Measurements from ENCODE around the gene TMEM41B.
A peak's percentile ranks its signal among the peaks of the same experiment; 100 is the strongest.
"Not testable (repeated sequence)": the region's sequence is repeated elsewhere in the genome, so short reads cannot be mapped to it uniquely, and the experiment has no call there.

The TMEM41B gene

GRCh38 chr11:9259981-9260837, 54.2 kb downstream of the TMEM41B start:
- DNase-seq, result no peak

- not testable (repeated sequence) for DNase-seq
Measured at GRCh38 chr11:9258279-9258678, 56.1 kb downstream of the TMEM41B start.

- no peak for DNase-seq
Measured at GRCh38 chr11:9254416-9254815, 60.0 kb downstream of the TMEM41B start.

GRCh38 chr11:9253086-9253485, 61.3 kb downstream of the TMEM41B start:
- no peak for DNase-seq

- DNase-seq, result no peak
Measured at GRCh38 chr11:9251311-9251710, 63.1 kb downstream of the TMEM41B start.

GRCh38 chr11:9250139-9250582, 64.2 kb downstream of the TMEM41B start:
- peak; percentile 20 to 43 for DNase-seq

DNA sequence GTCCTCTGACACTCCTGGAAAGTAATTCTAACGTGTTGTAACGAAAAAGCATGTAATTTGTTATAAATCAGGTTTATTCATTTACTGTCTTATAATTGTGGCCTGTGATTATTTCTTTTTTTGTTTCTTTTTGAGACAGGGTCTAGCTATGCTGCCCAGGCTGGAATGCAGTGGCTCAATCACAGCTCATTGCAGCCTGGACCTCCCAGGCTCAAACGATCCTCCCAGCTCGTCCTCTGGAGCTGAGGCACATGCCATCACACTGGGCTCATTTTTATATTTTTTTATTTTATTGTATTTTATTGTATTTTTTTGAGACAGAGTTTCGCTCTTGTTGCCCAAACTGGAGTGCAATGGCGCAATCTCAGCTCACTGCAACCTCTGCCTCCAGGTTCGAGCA, 65.1 kb downstream of the TMEM41B start:
- no peak for DNase-seq

GRCh38 chr11:9247863-9248262, 66.5 kb downstream of the TMEM41B start:
- DNase-seq, result no peak

DNA sequence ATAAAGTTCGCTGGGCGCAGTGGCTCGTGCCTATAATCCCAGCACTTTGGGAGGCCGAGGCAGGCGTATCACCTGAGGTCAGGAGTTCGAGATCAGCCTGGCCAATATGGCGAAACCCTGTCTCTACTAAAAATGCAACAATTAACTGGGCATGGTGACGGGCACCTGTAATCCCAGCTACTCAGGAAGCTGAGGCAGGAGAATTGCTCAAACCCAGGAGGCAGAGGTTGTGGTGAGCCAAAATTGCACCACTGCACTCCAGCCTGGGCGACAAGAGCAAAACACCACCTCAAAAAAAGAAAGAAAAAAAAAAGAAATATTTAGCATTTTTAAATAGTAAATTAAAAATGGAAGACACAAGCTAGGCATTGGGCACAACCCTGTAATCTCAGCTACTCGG, 78.2 kb downstream of the TMEM41B start:
- not testable (repeated sequence) for DNase-seq

- no peak for DNase-seq
Measured at GRCh38 chr11:9232482-9232881, 81.9 kb downstream of the TMEM41B start.

- DNase-seq, result no peak
Measured at GRCh38 chr11:9231848-9232177, 82.6 kb downstream of the TMEM41B start.

All from stimulated activated CD4-positive, alpha-beta T cell treated with anti-CD3 and anti-CD28 coated beads, Interleukin-2, amount 100 ng/mL, for 24 hours (primary cell).